Measurements from ENCODE around the gene HDAC11.
A peak's percentile ranks its signal among the peaks of the same experiment; 100 is the strongest.

Gene HDAC11

GRCh38 chr3:13545952-13546454 lies 65.9 kb downstream of the HDAC11 start:
- no peak for DNase-seq

DNA sequence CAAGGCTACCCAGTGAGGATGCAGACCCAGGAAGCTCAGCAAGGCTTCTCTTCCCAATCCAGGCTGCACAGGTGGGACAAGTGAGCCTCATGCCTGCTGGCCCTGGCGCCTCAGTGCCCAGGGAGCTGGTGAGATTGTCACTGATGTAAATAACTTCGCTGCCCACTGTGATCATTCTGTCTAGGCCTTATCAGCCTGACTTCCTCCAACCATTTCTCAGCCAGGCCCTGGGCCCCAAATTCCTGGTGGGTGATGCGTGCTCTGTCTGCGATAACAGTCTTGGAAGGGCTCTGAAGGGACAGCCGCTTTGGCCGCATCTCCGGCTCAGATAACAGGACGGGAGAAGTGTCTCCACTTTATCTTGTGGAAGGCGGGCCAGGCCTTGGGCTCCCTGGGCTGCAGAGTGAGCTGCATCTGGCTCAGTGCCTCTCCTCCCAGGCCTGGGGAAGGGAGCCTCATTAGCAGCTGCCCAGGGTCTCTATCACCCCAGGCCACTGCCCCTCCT lies 66.6 kb downstream of the HDAC11 start:
- no peak for DNase-seq

- DNase-seq: no peak
Measured at GRCh38 chr3:13547591-13548371, 67.7 kb downstream of the HDAC11 start.

- peak; percentile 2 for DNase-seq
Measured at GRCh38 chr3:13548696-13549622, 68.9 kb downstream of the HDAC11 start, which contains the start of gene FBLN2. Gene FBLN2 (plus strand): TSS chr3:13549125. CDS start chr3:13570356, 21,231 bp downstream.

DNA sequence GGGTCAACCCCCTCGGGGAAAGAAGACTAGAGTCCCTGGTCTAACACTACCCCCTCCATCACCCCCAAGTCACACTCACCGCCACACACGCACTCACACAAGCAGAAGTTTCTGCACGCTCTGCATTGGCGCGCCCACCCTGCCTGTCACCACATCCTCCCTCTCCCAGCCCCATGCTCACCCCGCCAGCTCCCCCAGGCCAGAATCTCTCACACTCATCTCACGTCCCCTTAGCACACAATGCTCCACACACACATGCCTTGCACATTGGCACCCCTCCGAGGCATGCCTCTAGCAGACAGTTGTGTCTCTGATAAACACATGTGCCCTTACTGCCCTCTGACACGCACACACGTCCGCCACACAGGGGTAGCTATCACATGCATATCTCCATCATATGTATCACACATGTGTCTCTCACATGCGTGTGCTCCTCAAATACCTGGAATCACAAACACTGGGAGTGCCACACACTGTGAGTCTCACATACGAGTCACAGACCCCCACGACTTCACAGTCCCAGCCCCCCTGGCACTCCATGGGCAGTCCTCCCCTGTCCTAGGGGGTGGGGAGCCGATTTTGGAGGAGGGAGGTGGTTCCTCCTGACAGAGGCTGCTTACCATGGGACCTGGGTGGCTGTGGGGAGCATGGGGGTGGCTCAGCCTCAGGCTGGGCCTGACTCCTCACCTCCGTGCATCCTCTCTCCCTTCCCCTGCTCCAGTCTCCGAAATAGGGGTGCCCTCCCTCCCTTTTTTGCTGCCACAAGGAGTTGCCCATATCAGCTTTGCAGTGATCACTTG lies 69.7 kb downstream of the HDAC11 start:
- DNase-seq: no peak

DNA sequence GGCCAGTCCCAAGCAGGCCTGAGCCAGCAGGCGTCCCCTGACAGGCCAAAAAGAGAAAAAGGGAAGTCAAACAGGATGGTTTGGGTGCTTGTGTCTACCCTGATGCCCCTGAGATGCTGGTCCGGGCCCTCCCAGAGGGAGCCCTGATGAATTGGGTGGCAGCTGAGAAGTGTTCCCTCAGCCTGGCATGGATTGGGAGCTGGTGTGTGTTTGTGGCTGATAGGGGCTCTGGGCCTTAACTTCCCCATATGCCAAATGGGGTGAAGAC lies 70.3 kb downstream of the HDAC11 start:
- no peak for DNase-seq

DNA sequence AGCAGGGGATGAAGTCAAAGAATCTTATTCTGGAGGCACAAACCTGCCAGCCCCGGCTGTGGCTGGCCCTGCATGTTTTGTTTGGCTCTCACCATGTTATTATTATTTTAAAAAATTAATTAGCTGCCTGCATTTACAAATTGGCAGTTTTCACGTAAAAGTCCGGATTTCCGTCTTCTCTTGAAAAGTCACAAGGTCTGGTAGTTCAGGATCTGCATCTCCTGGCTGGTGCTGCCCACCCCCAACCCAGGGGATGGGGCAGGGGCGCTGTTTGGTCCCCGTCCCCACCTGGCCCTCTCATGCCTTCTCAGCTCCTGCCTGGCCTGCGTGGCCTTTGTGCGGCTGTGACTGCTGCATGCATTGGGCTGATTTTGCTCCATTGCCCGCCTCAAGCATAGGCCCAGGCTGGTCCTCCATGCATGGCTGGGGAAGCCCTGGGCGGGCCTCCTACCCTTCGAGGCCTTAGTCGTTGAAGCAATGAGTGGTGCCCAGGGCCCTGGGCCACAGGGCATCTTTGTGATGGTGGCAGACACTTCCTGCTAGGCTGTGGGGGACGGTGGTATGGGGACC lies 70.8 kb downstream of the HDAC11 start:
- DNase-seq: no peak

DNA sequence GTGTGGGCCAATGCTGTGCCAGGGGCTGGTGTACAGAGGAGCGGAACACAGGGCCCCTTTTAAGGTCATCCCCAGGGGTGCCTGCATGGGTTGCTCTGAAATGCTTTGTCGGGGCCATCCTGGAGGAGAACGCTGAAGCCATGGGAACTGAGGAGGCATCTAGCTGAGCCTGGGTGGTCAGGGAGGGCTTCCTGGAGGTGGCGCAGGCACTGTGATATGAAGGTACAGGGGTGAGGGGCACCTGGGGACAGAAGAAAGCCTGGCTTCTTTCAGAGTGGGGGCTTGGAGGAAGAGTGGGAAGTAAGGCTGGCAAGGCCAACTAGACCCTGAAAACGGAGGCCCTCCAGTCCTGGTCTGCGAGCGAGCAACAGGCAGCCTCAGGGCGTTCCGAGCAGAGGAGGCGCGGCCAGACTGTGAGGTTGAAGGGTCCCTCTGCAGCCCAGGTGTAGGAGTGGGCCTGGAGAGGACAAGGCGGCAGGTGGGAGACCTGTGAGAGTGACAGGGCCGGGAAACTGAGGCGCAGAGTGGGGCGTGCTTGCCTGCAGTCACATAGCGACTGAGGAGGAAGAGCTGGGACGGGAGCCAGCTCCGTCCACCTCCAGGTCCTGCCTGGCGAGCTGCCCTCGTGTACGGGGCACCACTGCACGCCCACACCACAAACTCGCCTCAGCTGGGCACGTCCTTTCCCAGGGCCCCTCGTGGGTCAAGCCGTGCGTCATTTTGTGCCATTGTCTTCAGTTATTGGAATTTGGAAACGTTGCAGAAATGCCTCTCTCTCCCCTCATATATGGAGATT lies 72.9 kb downstream of the HDAC11 start:
- DNase-seq: no peak

DNA sequence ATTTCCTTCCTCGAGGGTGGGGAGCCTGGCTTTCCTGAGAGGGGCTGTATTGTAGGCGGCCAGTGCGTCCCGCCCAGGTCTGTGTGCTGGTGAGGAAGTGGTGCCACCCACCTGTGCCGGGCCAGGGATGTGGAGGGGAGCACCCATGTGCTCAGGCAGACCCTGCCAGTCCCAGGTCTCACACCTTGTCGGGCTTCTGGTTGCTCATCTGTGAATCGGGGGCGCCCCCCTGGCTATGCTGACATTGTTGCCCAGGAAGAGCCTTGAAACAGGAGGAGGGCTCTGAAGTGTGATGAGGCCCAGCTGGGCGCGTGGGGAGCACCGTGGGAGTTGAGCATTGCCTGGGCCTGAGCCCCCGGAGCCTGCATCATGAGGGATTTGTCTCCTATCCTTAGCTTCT lies 73.6 kb downstream of the HDAC11 start:
- no peak for DNase-seq

DNA sequence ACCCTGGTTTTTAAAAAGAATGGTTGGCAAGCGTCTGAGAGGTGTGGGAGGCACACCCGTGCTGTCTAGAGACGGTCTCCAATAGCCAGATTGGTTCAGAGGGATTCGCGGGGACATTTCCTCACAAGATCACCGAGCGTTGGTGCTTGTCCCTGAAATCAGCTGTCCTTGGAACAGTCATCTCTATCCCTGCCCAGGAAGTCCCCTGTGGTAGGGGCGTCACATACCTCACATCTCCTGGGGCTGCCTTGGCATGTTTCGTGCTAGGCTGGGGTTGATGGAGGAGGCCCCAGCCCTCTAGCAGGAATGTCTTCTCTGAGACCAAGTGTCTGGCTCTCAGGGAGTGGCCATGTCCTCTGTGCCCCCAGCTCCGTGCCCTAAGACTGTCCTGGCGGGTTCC lies 75.6 kb downstream of the HDAC11 start:
- no peak for DNase-seq
